IMR-90 (cell line): ENCODE data around the gene AKAP12. TPM values are rescaled to one million over a fixed set of nuclear protein-coding genes. Genes with fewer than 3 reads are reported as not detected.

Experiments
- ATAC-seq: fragments of 200-7000 bp; cut with Tn5 transposase; 2 replicates; pipeline ENCODE4 v1.9.1; 2020; ENCODE audit warnings: low read depth, mild to moderate bottlenecking, moderate library complexity
- BruUV-seq: library from RNA; stranded (reverse); fragments of 400-500 nt; replicated peaks from 2 replicates; lab custom pipeline; 2021; lab: Mats Ljungman, UMichigan
- CTCF ChIA-PET: fragments of 300-600 bp; formaldehyde crosslinking; extraction: SDS; loops from one replicate; lab custom pipeline; 2021; ENCODE audit warnings: antibody characterized with exemption; lab: Yijun Ruan, JAX
- POLR2A ChIA-PET: fragments of 300-600 bp; sonication (Branson Sonifier 250); formaldehyde crosslinking; loops from one replicate; lab custom pipeline; 2022; ENCODE audit warnings: antibody characterized with exemption; ENCODE audit not compliant: unreplicated experiment; lab: Charles Lee
- DNase-seq: peaks from one replicate; pipeline ENCODE4 v3.0.0; 2013
- H2AFZ ChIP-seq: replicated peaks from 2 replicates; pipeline ENCODE3; 2013; ENCODE audit warnings: low read length, mild to moderate bottlenecking; ENCODE audit not compliant: poor library complexity
- H2AK5ac ChIP-seq: 2 replicates; pipeline ENCODE4 v1.6.1; 2013; ENCODE audit warnings: low read depth, low read length, inconsistent platforms
- H2AK9ac ChIP-seq: replicated peaks from 2 replicates; pipeline ENCODE3; 2013; ENCODE audit warnings: mild to moderate bottlenecking, low read depth, low read length, moderate library complexity; ENCODE audit not compliant: poor library complexity
- H2BK120ac ChIP-seq: 2 replicates; pipeline ENCODE4 v1.6.1; 2013; ENCODE audit warnings: low read depth, low read length, inconsistent platforms
- H2BK15ac ChIP-seq: 3 replicates; pipeline ENCODE4 v1.6.1; 2013; ENCODE audit warnings: low read depth, low read length, inconsistent platforms
- H2BK20ac ChIP-seq: 2 replicates; pipeline ENCODE4 v1.6.1; 2013; ENCODE audit warnings: low read depth, mild to moderate bottlenecking, inconsistent platforms, low read length, moderate library complexity
- H2BK5ac ChIP-seq: 2 replicates; pipeline ENCODE4 v1.6.1; 2013; ENCODE audit warnings: mild to moderate bottlenecking, low read depth, low read length, inconsistent platforms; ENCODE audit not compliant: poor library complexity, severe bottlenecking
- H3K14ac ChIP-seq: replicated peaks from 2 replicates; pipeline ENCODE4 v1.6.1; 2013; ENCODE audit warnings: low read depth, low read length, inconsistent platforms
- H3K18ac ChIP-seq: 2 replicates; pipeline ENCODE4 v1.6.1; 2013; ENCODE audit warnings: low read depth, low read length, control low read depth
- H3K23ac ChIP-seq: 2 replicates; pipeline ENCODE4 v1.6.1; 2013; ENCODE audit warnings: low read depth, low read length, inconsistent platforms
- H3K27ac ChIP-seq: 2 replicates; pipeline ENCODE4 v1.5.1; 2013; ENCODE audit warnings: mild to moderate bottlenecking, control low read depth, low read length; ENCODE audit not compliant: insufficient read depth
- H3K27me3 ChIP-seq: 2 replicates; pipeline ENCODE4 v1.6.1; 2013; ENCODE audit warnings: low read length; ENCODE audit not compliant: control insufficient read depth, insufficient read depth
- H3K36me3 ChIP-seq: 2 replicates; pipeline ENCODE4 v1.6.1; 2013; ENCODE audit warnings: low read length, mixed read lengths; ENCODE audit not compliant: control insufficient read depth, insufficient read depth
- H3K4ac ChIP-seq: 2 replicates; pipeline ENCODE4 v1.6.1; 2013; ENCODE audit warnings: low read depth, low read length, inconsistent platforms
- H3K4me1 ChIP-seq: 2 replicates; pipeline ENCODE4 v1.6.1; 2013; ENCODE audit warnings: low read length, mixed read lengths; ENCODE audit not compliant: control insufficient read depth, insufficient read depth
- H3K4me2 ChIP-seq: 2 replicates; pipeline ENCODE4 v1.6.1; 2013; ENCODE audit warnings: low read depth, mild to moderate bottlenecking, control low read depth, low read length, moderate library complexity
- H3K4me3 ChIP-seq: 2 replicates; pipeline ENCODE4 v1.5.1; 2013; ENCODE audit warnings: low read depth, mild to moderate bottlenecking, control low read depth, low read length, moderate library complexity; ENCODE audit not compliant: insufficient read depth
- H3K56ac ChIP-seq: 2 replicates; pipeline ENCODE4 v1.6.1; 2013; ENCODE audit warnings: low read length, inconsistent platforms; ENCODE audit not compliant: insufficient read depth; ENCODE audit errors: extremely low read depth
- H3K79me1 ChIP-seq, 2 experiments: 2 replicates each; pipeline ENCODE4 v1.6.1; 2013; ENCODE audit warnings: low read length in 2 of 2, inconsistent platforms in 1 of 2, low read depth in 1 of 2
- H3K9ac ChIP-seq: 2 replicates; pipeline ENCODE4 v1.6.1; 2013; ENCODE audit warnings: low read depth, low read length, control low read depth
- H3K9me1 ChIP-seq: 2 replicates; pipeline ENCODE4 v1.6.1; 2013; ENCODE audit warnings: low read length, inconsistent platforms; ENCODE audit not compliant: insufficient read depth
- H3K9me3 ChIP-seq: 2 replicates; pipeline ENCODE4 v1.6.1; 2013; ENCODE audit warnings: low read length; ENCODE audit not compliant: control insufficient read depth, insufficient read depth
- H4K20me1 ChIP-seq: 2 replicates; pipeline ENCODE4 v1.6.1; 2013; ENCODE audit warnings: low read length, inconsistent platforms; ENCODE audit not compliant: insufficient read depth
- H4K5ac ChIP-seq: 2 replicates; pipeline ENCODE4 v1.6.1; 2013; ENCODE audit warnings: mild to moderate bottlenecking, low read depth, low read length, control low read depth
- H4K8ac ChIP-seq, 2 experiments: 2 replicates each; pipeline ENCODE4 v1.6.1; 2013; ENCODE audit warnings: low read depth in 2 of 2, low read length in 2 of 2, control low read depth in 1 of 2, inconsistent platforms in 1 of 2
- H4K91ac ChIP-seq: 2 replicates; pipeline ENCODE4 v1.6.1; 2013; ENCODE audit warnings: low read depth, low read length, inconsistent platforms; ENCODE audit not compliant: insufficient read depth
- CEBPB ChIP-seq: IDR thresholded peaks from 2 replicates; pipeline ENCODE4 v1.6.1; 2012; ENCODE audit warnings: low read depth, low read length, improper control_type of control experiment
- CHD1 ChIP-seq: IDR thresholded peaks from 2 replicates; pipeline ENCODE4 v1.6.1; 2012; ENCODE audit warnings: low read depth, low read length, improper control_type of control experiment
- CTCF ChIP-seq: conservative IDR thresholded peaks from 2 replicates; pipeline ENCODE4 v1.5.1; 2012; ENCODE audit warnings: mild to moderate bottlenecking, low read depth, low read length, improper control_type of control experiment
- ELK1 ChIP-seq: fragments of 150-350 bp; IDR thresholded peaks from 2 replicates; pipeline ENCODE4 v1.6.1; 2016; ENCODE audit warnings: low read depth, mild to moderate bottlenecking, low read length, moderate library complexity, borderline replicate concordance
- FOS ChIP-seq: fragments of 150-350 bp; IDR thresholded peaks from 2 replicates; pipeline ENCODE4 v1.6.1; 2016; ENCODE audit warnings: low read depth, low read length
- MXI1 ChIP-seq: IDR thresholded peaks from 2 replicates; pipeline ENCODE4 v1.6.1; 2012; ENCODE audit warnings: low read depth, mild to moderate bottlenecking, low read length, moderate library complexity, borderline replicate concordance
- POLR2A ChIP-seq: IDR thresholded peaks from 2 replicates; pipeline ENCODE4 v1.6.1; 2012; ENCODE audit warnings: mild to moderate bottlenecking, low read depth, low read length
- RAD21 ChIP-seq: IDR thresholded peaks from 2 replicates; pipeline ENCODE4 v1.6.1; 2012; ENCODE audit warnings: low read length, improper control_type of control experiment
- RCOR1 ChIP-seq: IDR thresholded peaks from 2 replicates; pipeline ENCODE4 v1.6.1; 2012; ENCODE audit warnings: mild to moderate bottlenecking, low read length, improper control_type of control experiment; ENCODE audit not compliant: insufficient replicate concordance
- SMC3 ChIP-seq: fragments of 150-350 bp; IDR thresholded peaks from 2 replicates; pipeline ENCODE4 v1.6.1; 2016; ENCODE audit warnings: low read depth, mild to moderate bottlenecking, antibody characterized with exemption, low read length, moderate library complexity
- WGBS, 2 experiments: methylation state at CpG; one replicate each; pipeline versions ENCODE4 v1.1.5 to v1.1.7; 2013; ENCODE audit warnings: missing lambda C conversion rate in 2 of 2; ENCODE audit not compliant: insufficient read length in 1 of 2; ENCODE audit errors: extremely low coverage in 2 of 2; 5-methylcytosine and 5-hydroxymethylcytosine counted together
- dilution Hi-C: fragments of 300-500 bp; cut with HindIII; formaldehyde crosslinking; loops from one replicate; pipeline ENCODE4 v1.14.3; 2018; ENCODE audit warnings: low sequenced_read_pairs; ENCODE audit not compliant: unreplicated experiment
- in situ Hi-C: fragments of 300-500 bp; cut with MboI; formaldehyde crosslinking; loops from 3 replicates; pipeline ENCODE4 v1.14.3; 2019; ENCODE audit warnings: low sequenced_read_pairs, inconsistent platforms, mixed read lengths
- intact Hi-C: fragments of 100-400 bp; cut with micrococcal nuclease; formaldehyde crosslinking; loops from 2 replicates; pipeline ENCODE4 v1.10.0; 2022
- polyA plus RNA-seq, 3 experiments: library from polyadenylated mRNA; depleted of rRNA; stranded (reverse); fragments of >200 nt; gene quantifications; 2 replicates each; pipeline ENCODE4 v1.2.3, GENCODE V29; 2012; ENCODE audit warnings: low replicate concordance in 1 of 3
- total RNA-seq: library from RNA; depleted of rRNA; stranded (reverse); fragments of >200 nt; gene quantifications from 2 replicates; pipeline ENCODE4 v1.2.3, GENCODE V29; 2012

AKAP12 gene
- total and polyA plus RNA-seq, 2 of the 4 experiments (the other 2 are of a cell fraction), result 56.0 to 118 TPM

- no peak overlapping the region for H3K56ac ChIP-seq
- ChIA-PET CTCF (no interaction called here), POLR2A (no interaction called here)
- in situ Hi-C loops (no loop called here), dilution Hi-C loops (no loop called here), intact Hi-C loops (no loop called here)
- peaks cover 6% of the 10 kb centered on the region for H3K9me3 ChIP-seq
- no peak overlapping the region for H2AFZ ChIP-seq
- no peak overlapping the region for H2BK20ac ChIP-seq
- H3K4me1 ChIP-seq, result no peaks in the 10 kb centered on the region
- H4K91ac ChIP-seq, result no peak overlapping the region
- H2BK120ac ChIP-seq, result no peak overlapping the region
- no peak overlapping the region for H3K23ac ChIP-seq
- H2AK9ac ChIP-seq, result no peak overlapping the region
- no peaks in the 10 kb centered on the region for H3K9me1 ChIP-seq
- no peak overlapping the region for H3K27ac ChIP-seq
- no peak overlapping the region for H2BK15ac ChIP-seq
- no CpG with 5 or more reads among the region's 1 CpG for WGBS, 2 experiments
- H3K9ac ChIP-seq, result no peak overlapping the region
- DNase-seq (no peak), ATAC-seq (no peak)
- H3K18ac ChIP-seq, result no peak overlapping the region
- H4K5ac ChIP-seq, result no peak overlapping the region
- no peak overlapping the region for H3K4ac ChIP-seq
- H2AK5ac ChIP-seq, result no peak overlapping the region
- H3K4me2 ChIP-seq, result no peak overlapping the region
- no peaks in the 10 kb centered on the region for H3K79me1 ChIP-seq
- BruUV-seq, result no TSS peak
- H3K4me3 ChIP-seq, result no peak overlapping the region
- H3K14ac ChIP-seq, result no peak overlapping the region
- H3K36me3 ChIP-seq, result no peaks in the 10 kb centered on the region
- H4K8ac ChIP-seq, result no peak overlapping the region
- H4K20me1 ChIP-seq, result no peaks in the 10 kb centered on the region
- TF ChIP-seq CTCF, result no peak
- no peak for TF ChIP-seq RAD21
- no peak for TF ChIP-seq MXI1
- no peak for TF ChIP-seq RCOR1
- no peak for TF ChIP-seq ELK1
- TF ChIP-seq CEBPB, result no peak
- TF ChIP-seq POLR2A, result no peak
- TF ChIP-seq CHD1, result no peak
- TF ChIP-seq SMC3, result no peak
- TF ChIP-seq FOS, result no peak
- H3K27me3 ChIP-seq, result peaks cover 5% of the 10 kb centered on the region
- H2BK5ac ChIP-seq, result no peak overlapping the region
These were observed 28.7 kb upstream of the AKAP12 start for GRCh38 chr6:151211075-151211474.
